Mammary epithelial cell (primary cell): ENCODE data around the gene CSTB.

ENCODE experiments used
- EZH2 ChIP-seq: IDR thresholded peaks from 2 replicates; pipeline ENCODE4 v1.6.1; 2012; ENCODE audit warnings: low read length, inconsistent platforms, borderline replicate concordance
- TF ChIP-seq, protein P1 (sequence below), 2 donors: IDR thresholded peaks in 1 of 2; conservative IDR thresholded peaks in 1 of 2; 2 replicates each; pipeline ENCODE4 v1.5.1; 2011 to 2012; ENCODE audit warnings: inconsistent platforms in 2 of 2, low read length in 2 of 2, mild to moderate bottlenecking in 2 of 2, control low read depth in 1 of 2, low read depth in 1 of 2; ENCODE audit not compliant: insufficient read depth in 1 of 2; ENCODE audit errors: extremely low read depth in 1 of 2

DNA sequence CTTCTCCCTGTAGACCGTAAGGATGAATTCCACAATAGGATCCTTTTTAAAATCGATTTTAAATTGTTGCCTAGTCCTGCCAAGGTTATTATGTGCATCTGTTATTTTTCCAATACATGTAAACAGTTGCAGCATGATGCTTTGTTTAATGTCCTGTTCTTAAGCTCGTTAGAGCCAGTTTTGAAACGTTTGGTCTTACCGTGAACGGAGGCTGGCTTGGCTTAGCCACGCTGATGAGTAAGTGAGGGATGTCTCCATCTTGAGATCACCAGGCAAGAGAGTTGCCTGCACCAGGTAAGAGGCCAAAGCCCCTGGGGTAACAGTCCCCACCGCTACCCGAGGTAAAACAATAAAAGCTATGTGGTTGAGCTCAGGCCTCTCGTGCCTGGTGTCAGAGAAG lies 17.3 kb downstream of the CSTB start:
- TF ChIP-seq, protein P1, sequence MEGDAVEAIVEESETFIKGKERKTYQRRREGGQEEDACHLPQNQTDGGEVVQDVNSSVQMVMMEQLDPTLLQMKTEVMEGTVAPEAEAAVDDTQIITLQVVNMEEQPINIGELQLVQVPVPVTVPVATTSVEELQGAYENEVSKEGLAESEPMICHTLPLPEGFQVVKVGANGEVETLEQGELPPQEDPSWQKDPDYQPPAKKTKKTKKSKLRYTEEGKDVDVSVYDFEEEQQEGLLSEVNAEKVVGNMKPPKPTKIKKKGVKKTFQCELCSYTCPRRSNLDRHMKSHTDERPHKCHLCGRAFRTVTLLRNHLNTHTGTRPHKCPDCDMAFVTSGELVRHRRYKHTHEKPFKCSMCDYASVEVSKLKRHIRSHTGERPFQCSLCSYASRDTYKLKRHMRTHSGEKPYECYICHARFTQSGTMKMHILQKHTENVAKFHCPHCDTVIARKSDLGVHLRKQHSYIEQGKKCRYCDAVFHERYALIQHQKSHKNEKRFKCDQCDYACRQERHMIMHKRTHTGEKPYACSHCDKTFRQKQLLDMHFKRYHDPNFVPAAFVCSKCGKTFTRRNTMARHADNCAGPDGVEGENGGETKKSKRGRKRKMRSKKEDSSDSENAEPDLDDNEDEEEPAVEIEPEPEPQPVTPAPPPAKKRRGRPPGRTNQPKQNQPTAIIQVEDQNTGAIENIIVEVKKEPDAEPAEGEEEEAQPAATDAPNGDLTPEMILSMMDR (conservative IDR thresholded peaks at IDR 0.05 in 1 of 2, IDR thresholded peaks at IDR 0.05 in 1 of 2; ENCODE audit: extremely low read depth in 1 of 2, insufficient read depth in 1 of 2, low read depth in 1 of 2, low read length in 2 of 2): no peak
- no peak for TF ChIP-seq EZH2
